BLaER1 treated with 17β-estradiol and CSF1 and Interleukin-3, amounts not matched to agents 10 nM and 100 nM (cell line): ENCODE data around the gene SEMG2.

ENCODE experiments used
- H3K27ac ChIP-seq, 11 experiments: shearing (Covaris generic); formaldehyde crosslinking; 2 replicates each; pipeline ENCODE4 v1.8.1; 2022
- H3K27me3 ChIP-seq, 11 experiments: shearing (Covaris generic); formaldehyde crosslinking; 2 replicates each; pipeline ENCODE4 v1.8.1; 2022
- H3K36me3 ChIP-seq, 11 experiments: shearing (Covaris generic); formaldehyde crosslinking; 2 replicates each; pipeline ENCODE4 v1.8.1; 2022
- H3K4me1 ChIP-seq, 10 experiments: shearing (Covaris generic); formaldehyde crosslinking; 2 replicates each; pipeline ENCODE4 v1.8.1; 2022
- H3K4me2 ChIP-seq, 11 experiments: shearing (Covaris generic); formaldehyde crosslinking; 2 replicates each; pipeline ENCODE4 v1.8.1; 2022
- H3K4me3 ChIP-seq, 10 experiments: shearing (Covaris generic); formaldehyde crosslinking; 2 replicates each; pipeline ENCODE4 v1.8.1; 2022
- H3K9ac ChIP-seq, 11 experiments: shearing (Covaris generic); formaldehyde crosslinking; 2 replicates each; pipeline ENCODE4 v1.8.1; 2022
- H3K9me3 ChIP-seq, 11 experiments: shearing (Covaris generic); formaldehyde crosslinking; replicated peaks in 1 of 11; 2 replicates each; pipeline ENCODE4 v1.8.1; 2022
- H4K20me1 ChIP-seq, 11 experiments: shearing (Covaris generic); formaldehyde crosslinking; 2 replicates each; pipeline ENCODE4 v1.8.1; 2022
- Cebpa-rat ChIP-seq, 11 experiments: shearing (Covaris generic); IDR thresholded peaks; 2 replicates each; pipeline ENCODE4 v1.8.1; 2022

Gene SEMG2, protein sequence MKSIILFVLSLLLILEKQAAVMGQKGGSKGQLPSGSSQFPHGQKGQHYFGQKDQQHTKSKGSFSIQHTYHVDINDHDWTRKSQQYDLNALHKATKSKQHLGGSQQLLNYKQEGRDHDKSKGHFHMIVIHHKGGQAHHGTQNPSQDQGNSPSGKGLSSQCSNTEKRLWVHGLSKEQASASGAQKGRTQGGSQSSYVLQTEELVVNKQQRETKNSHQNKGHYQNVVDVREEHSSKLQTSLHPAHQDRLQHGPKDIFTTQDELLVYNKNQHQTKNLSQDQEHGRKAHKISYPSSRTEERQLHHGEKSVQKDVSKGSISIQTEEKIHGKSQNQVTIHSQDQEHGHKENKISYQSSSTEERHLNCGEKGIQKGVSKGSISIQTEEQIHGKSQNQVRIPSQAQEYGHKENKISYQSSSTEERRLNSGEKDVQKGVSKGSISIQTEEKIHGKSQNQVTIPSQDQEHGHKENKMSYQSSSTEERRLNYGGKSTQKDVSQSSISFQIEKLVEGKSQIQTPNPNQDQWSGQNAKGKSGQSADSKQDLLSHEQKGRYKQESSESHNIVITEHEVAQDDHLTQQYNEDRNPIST

DNA sequence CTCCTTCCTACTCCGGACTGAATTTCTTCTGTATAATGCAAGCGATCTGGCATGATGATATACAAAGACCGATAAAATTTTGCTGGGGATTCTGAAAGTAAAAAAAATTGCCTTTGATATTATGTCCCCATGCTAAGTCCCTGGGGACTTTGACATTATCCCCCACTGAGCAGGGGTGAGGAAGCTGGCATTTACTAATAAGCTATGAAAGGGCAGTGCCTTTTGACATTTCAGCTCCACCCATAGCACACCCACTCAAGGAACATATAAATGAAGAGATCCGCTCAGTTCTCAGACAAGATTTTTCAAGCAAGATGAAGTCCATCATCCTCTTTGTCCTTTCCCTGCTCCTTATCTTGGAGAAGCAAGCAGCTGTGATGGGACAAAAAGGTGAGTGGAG is at the start of gene SEMG2:
Gene SEMG2, plus strand, starts transcription at position 298 of the 400 bp plus-strand sequence. Its CDS starts 17 bp downstream, at position 315.
- H3K4me2 ChIP-seq: no peak within 1 kb of the TSS
- no peaks in the 10 kb centered on the region for H3K27me3 ChIP-seq
- H3K4me3 ChIP-seq: no peak within 1 kb of the TSS
- H4K20me1 ChIP-seq: no peaks in the 10 kb centered on the region
- H3K4me1 ChIP-seq: no peaks in the 10 kb centered on the region
- no peak for TF ChIP-seq Cebpa-rat (IDR thresholded peaks at IDR 0.05)
- H3K9me3 ChIP-seq: no peaks in the 10 kb centered on the region
- no peaks in the 10 kb centered on the region for H3K36me3 ChIP-seq
- no peak within 1 kb of the TSS for H3K27ac ChIP-seq
- no peak within 1 kb of the TSS for H3K9ac ChIP-seq

DNA sequence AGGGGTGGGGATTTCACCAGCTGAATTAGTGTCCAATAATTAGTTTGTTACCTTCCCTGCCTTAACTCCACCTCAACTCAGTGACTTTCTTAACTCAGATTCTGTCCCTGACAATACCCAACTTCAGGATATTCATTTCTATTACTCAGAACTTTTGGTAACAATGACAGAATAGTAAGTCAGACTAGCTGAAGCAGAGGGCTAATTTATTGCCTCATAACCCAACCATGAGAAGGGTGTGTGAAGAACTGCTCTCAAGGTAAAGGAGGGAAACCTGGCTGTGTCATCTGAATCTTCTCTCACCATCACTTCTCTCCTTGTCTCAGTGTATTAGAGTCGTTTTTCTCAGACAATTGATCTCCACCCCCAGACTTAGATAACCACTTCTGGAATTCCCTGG is 47.7 kb upstream of the SEMG2 start:
- Histone ChIP-seq H3K4me1 (no peaks in the 10 kb centered on the region), H4K20me1 (no peaks in the 10 kb centered on the region), H3K27me3 (no peaks in the 10 kb centered on the region), H3K9ac (no peak overlapping the region), H3K4me2 (no peak overlapping the region), H3K27ac (no peak overlapping the region), H3K9me3 (peaks cover 4 to 17% (median 10%) of the 10 kb centered on the region in 11 experiments; a peak in 18 of 22 replicates), H3K36me3 (no peaks in the 10 kb centered on the region), H3K4me3 (no peak overlapping the region)
- no peak for TF ChIP-seq Cebpa-rat (IDR thresholded peaks at IDR 0.05)

DNA sequence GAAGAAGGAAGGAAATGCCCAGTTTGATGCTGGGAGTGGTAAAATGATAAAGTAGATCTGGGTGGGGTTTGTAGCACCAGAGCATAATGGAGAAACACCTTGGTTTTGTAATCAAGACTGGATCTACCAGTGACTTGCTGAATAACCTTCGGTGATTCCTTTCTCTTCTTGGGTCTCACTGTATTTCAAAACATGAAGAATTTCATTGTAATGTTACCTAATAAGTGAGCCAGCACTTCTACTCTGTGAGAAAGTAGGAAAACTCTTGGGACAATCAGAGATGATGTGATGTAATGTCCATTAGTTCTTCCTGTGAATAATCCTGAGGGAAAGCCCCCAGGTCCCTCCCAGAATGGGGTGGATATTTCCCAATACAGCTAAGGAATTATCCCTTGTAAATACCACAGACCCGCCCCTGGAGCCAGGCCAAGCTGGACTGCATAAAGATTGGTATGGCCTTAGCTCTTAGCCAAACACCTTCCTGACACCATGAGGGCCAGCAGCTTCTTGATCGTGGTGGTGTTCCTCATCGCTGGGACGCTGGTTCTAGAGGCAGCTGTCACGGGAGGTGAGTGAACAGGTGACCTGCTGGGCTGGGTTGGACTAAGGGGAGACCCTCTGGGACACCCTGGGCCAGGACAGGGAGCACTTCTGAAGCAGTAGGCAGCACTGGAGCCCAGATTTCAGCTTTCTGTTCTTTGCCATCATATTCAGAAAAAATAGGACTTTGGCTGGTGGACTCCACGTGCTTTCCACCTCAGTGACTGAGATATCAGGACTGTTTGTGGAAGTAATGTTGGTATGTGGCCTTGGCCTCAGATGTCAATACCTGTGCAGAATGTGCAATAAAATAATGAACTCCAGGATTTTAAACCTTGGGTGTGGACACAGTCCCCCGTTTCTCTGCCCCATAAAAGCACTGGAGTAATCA is 46.5 kb upstream of the SEMG2 start, which contains the start of gene PI3:
Gene PI3, plus strand, starts transcription at position 469 of the 931 bp plus-strand sequence. Its CDS starts 21 bp downstream, at position 490.
- H3K36me3 ChIP-seq: no peaks in the 10 kb centered on the region
- no peaks in the 10 kb centered on the region for H3K27me3 ChIP-seq
- peaks cover 0 to 9% (median 0%) of the 10 kb centered on the region in 10 experiments; a peak in 8 of 20 replicates for H3K4me1 ChIP-seq
- H4K20me1 ChIP-seq: no peaks in the 10 kb centered on the region
- no peak within 1 kb of the TSS for H3K4me3 ChIP-seq
- H3K9ac ChIP-seq: no peak within 1 kb of the TSS
- no peak within 1 kb of the TSS for H3K27ac ChIP-seq
- H3K4me2 ChIP-seq: no peak within 1 kb of the TSS
- peaks cover under 1 to 10% (median 6%) of the 10 kb centered on the region in 11 experiments; a peak in 18 of 22 replicates for H3K9me3 ChIP-seq
- TF ChIP-seq Cebpa-rat (IDR thresholded peaks at IDR 0.05): no peak

DNA sequence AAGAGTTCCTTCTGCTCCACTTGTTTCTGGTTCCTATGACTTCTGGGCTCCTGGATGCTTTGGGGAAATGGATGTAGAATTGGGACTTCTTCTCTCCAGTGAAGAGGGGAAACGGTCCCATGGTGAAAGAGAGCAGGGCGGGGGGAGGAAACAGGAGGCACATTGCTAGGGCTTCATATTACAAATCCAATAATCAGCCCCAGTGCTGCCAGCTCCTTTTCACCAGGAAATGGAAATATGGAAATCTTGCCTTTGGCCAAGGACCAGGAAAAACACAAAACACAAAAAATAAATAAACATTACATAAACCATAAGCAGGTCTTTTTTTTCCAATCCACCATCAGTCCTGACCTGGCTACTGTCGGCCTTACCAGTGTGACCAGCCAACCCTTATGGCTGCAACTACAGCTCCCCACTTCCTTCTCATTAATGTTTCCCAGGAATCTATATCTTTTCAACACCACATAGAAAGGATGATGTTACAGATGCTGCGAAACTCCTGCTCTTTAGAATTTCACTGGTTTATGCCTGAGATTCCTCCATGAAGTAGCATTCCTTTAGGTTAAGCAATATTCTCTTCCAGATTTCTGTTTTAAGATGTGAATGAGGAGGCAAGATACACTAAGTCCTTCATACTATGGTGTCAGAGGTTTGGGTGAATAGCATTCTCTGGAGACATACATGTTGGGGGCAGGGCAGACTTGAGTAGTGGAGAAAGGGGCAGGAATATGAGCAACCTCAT is 44.5 kb upstream of the SEMG2 start:
- Histone ChIP-seq H4K20me1 (no peaks in the 10 kb centered on the region), H3K9me3 (no peaks in the 10 kb centered on the region), H3K36me3 (no peaks in the 10 kb centered on the region), H3K9ac (no peak overlapping the region), H3K4me3 (no peak overlapping the region), H3K27me3 (no peaks in the 10 kb centered on the region), H3K4me2 (no peak overlapping the region), H3K4me1 (peaks cover 0 to 16% (median 0%) of the 10 kb centered on the region in 10 experiments; a peak in 8 of 20 replicates), H3K27ac (no peak overlapping the region)
- TF ChIP-seq Cebpa-rat (IDR thresholded peaks at IDR 0.05): no peak

DNA sequence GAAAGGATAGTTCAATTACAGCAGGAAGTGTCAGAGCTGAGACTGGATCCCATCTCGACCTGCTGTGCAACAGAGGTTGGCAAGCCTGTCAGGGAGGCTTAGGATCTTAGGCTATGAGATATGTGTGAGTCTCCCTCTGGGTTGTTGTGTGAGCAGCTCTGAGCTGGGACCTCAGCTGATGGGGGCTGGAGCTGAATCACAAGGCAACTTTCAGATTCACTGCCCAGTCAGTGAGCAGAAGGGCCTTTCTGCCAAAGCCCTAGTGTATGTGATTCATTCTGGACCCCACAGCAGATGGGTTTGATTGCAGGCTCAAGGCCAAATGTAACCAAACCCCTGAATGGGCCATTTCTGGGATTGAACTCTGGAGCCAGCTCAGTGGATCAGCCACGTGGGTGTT is 42.0 kb upstream of the SEMG2 start:
- TF ChIP-seq Cebpa-rat (IDR thresholded peaks at IDR 0.05): no peak
- no peak overlapping the region for H3K9ac ChIP-seq
- H3K4me1 ChIP-seq: peaks cover 0 to 16% (median 0%) of the 10 kb centered on the region in 10 experiments; a peak in 8 of 20 replicates
- no peak overlapping the region for H3K4me3 ChIP-seq
- H3K27ac ChIP-seq: no peak overlapping the region
- no peaks in the 10 kb centered on the region for H3K36me3 ChIP-seq
- no peaks in the 10 kb centered on the region for H4K20me1 ChIP-seq
- H3K4me2 ChIP-seq: peak overlapping the region in 5 of 11 experiments; percentile 2 to 61 (median 40); a peak in 9 of 22 replicates
- H3K9me3 ChIP-seq: no peaks in the 10 kb centered on the region
- no peaks in the 10 kb centered on the region for H3K27me3 ChIP-seq

DNA sequence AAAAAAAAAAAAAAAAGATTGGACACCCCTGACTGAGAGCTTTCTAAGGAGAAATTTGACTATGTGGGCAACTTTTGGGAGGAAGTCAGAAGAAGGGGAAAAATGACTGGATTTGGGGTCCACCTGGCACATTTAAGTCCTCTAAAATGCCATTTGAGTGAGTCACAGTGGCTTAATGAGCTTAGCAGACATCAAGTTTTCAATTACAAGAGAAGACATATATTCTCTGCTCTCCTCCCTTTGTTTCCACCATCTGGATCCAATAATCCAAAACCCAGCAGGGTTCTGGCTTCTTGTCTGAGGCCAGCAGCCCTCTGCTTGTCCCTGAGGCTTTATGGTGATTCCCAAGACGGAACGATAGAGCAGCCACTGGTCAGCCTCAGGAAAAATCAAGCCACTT is 39.5 kb upstream of the SEMG2 start:
- Histone ChIP-seq H3K27ac (no peak overlapping the region), H3K9ac (no peak overlapping the region), H3K27me3 (no peaks in the 10 kb centered on the region), H3K4me3 (no peak overlapping the region), H3K4me1 (peaks cover 0 to 16% (median 0%) of the 10 kb centered on the region in 10 experiments; a peak in 8 of 20 replicates), H3K9me3 (no peaks in the 10 kb centered on the region), H4K20me1 (no peaks in the 10 kb centered on the region), H3K36me3 (no peaks in the 10 kb centered on the region), H3K4me2 (no peak overlapping the region)
- TF ChIP-seq Cebpa-rat (IDR thresholded peaks at IDR 0.05): no peak

DNA sequence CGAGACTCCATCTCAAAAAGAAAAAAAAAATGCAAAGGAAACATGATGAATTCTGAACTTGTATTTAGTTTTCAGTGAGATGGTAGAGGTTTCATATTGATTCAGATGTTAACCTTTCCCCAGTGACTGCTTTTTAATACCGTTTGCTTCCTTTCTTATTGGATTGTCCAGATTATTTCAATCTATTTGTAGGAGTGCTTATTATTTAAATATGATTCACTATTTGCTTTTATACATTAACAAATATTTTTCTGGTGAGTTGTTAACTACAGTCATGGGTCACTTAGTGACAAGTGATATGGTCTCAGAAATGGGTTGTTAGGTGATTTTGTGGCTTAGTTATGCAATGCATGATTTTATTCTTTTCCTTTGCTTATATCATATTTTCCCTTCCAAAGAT is 38.1 kb upstream of the SEMG2 start:
- TF ChIP-seq Cebpa-rat (IDR thresholded peaks at IDR 0.05): no peak
- no peaks in the 10 kb centered on the region for H3K9me3 ChIP-seq
- no peaks in the 10 kb centered on the region for H3K27me3 ChIP-seq
- no peaks in the 10 kb centered on the region for H4K20me1 ChIP-seq
- H3K9ac ChIP-seq: no peak overlapping the region
- no peaks in the 10 kb centered on the region for H3K36me3 ChIP-seq
- H3K4me1 ChIP-seq: peaks cover 0 to 16% (median 0%) of the 10 kb centered on the region in 10 experiments; a peak in 8 of 20 replicates
- H3K27ac ChIP-seq: no peak overlapping the region
- no peak overlapping the region for H3K4me2 ChIP-seq
- no peak overlapping the region for H3K4me3 ChIP-seq

DNA sequence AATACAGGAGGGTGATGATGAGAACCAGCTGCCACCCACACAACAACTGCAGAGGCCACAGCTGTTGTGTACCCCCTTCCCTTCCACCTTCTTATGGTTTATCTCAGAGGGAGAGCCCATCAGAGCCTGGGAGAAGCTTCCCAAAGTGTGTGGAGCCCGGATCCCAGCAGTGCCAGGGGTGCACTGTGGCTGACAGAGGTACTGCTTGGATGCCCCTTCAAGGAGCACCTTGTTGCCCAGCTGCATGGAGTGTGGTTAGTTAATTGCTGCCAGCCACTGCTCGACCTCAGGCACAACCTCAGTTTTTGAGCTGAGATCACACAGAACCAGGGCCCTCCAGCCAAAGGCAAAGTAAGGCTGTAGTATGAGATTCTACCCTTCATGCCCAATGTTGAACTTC is 33.5 kb upstream of the SEMG2 start:
- Histone ChIP-seq H3K27me3 (no peaks in the 10 kb centered on the region), H3K4me2 (no peak overlapping the region), H3K27ac (no peak overlapping the region), H3K9me3 (no peaks in the 10 kb centered on the region), H3K36me3 (no peaks in the 10 kb centered on the region), H3K4me1 (no peaks in the 10 kb centered on the region), H3K4me3 (no peak overlapping the region), H3K9ac (no peak overlapping the region), H4K20me1 (no peaks in the 10 kb centered on the region)
- TF ChIP-seq Cebpa-rat (IDR thresholded peaks at IDR 0.05): no peak
